CD4-positive, alpha-beta memory T cell (primary cell): ENCODE data around the gene TTC7B. TPM values are rescaled to one million over a fixed set of nuclear protein-coding genes. Genes with fewer than 3 reads are reported as not detected.

Experiments
- CTCF ChIA-PET: fragments of 350-600 bp; sonication (Branson Sonifier 250); formaldehyde crosslinking; loops from one replicate; lab custom pipeline; 2021; ENCODE audit warnings: inconsistent platforms; ENCODE audit not compliant: partially characterized antibody; lab: Charles Lee
- POLR2A ChIA-PET: fragments of 350-600 bp; sonication (Branson Sonifier 250); formaldehyde crosslinking; loops from one replicate; lab custom pipeline; 2021; ENCODE audit not compliant: partially characterized antibody; lab: Charles Lee
- DNase-seq, 5 donors: peaks; one replicate each; pipeline versions ENCODE4 v3.0.0 to v3.0.0-alpha.2; 2020 to 2022; ENCODE audit warnings: mixed read lengths in 1 of 5
- H3K27ac ChIP-seq: one replicate; pipeline ENCODE4 v1.7.0; 2013; ENCODE audit warnings: low read depth, low read length
- H3K27me3 ChIP-seq: 2 replicates; pipeline ENCODE4 v1.7.0; 2013; ENCODE audit warnings: mild to moderate bottlenecking, low read length, moderate library complexity; ENCODE audit not compliant: insufficient read depth
- H3K36me3 ChIP-seq: 2 replicates; pipeline ENCODE4 v1.7.0; 2013; ENCODE audit warnings: mild to moderate bottlenecking, low read length, moderate library complexity; ENCODE audit not compliant: insufficient read depth
- H3K4me1 ChIP-seq: 2 replicates; pipeline ENCODE4 v1.7.0; 2013; ENCODE audit warnings: mild to moderate bottlenecking, low read length, moderate library complexity; ENCODE audit not compliant: insufficient read depth
- H3K4me3 ChIP-seq, 2 donors: one replicate each; pipeline ENCODE4 v1.7.0; 2013; ENCODE audit warnings: low read length in 2 of 2, mild to moderate bottlenecking in 1 of 2
- H3K9me3 ChIP-seq, 2 donors: one replicate each; pipeline ENCODE4 v1.7.0; 2013; ENCODE audit warnings: low read length in 2 of 2, control low read depth in 1 of 2; ENCODE audit not compliant: control insufficient read depth in 1 of 2
- H3K27ac Mint-ChIP-seq, 7 donors: one replicate each; pipeline ENCODE4 v1.8.0; 2020 to 2021; ENCODE audit warnings: mixed read lengths in 7 of 7, mild to moderate bottlenecking in 6 of 7, inconsistent platforms in 3 of 7, moderate library complexity in 3 of 7
- H3K27me3 Mint-ChIP-seq, 2 donors: one replicate each; pipeline ENCODE4 v1.8.0; 2020 to 2021; ENCODE audit warnings: mixed read lengths in 2 of 2
- H3K36me3 Mint-ChIP-seq, 2 donors: one replicate each; pipeline ENCODE4 v1.8.0; 2020 to 2021; ENCODE audit warnings: mixed read lengths in 2 of 2, inconsistent platforms in 1 of 2, mild to moderate bottlenecking in 1 of 2
- H3K4me1 Mint-ChIP-seq, 4 donors: one replicate each; pipeline ENCODE4 v1.8.0; 2020 to 2021; ENCODE audit warnings: mixed read lengths in 4 of 4, mild to moderate bottlenecking in 1 of 4
- H3K4me3 Mint-ChIP-seq, 8 donors: one replicate each; pipeline ENCODE4 v1.8.0; 2020 to 2021; ENCODE audit warnings: mixed read lengths in 8 of 8, mild to moderate bottlenecking in 7 of 8, moderate library complexity in 6 of 8, inconsistent platforms in 3 of 8
- H3K9me3 Mint-ChIP-seq, 8 donors: one replicate each; pipeline ENCODE4 v1.8.0; 2020 to 2021; ENCODE audit warnings: mixed read lengths in 8 of 8, mild to moderate bottlenecking in 5 of 8, inconsistent platforms in 3 of 8, moderate library complexity in 1 of 8
- intact Hi-C: fragments of 100-400 bp; cut with micrococcal nuclease; formaldehyde crosslinking; loops from one replicate; pipeline ENCODE4 v1.15.1; 2023
- polyA plus RNA-seq, 2 donors: library from polyadenylated mRNA; unstranded; fragments of 300-500 nt; fragmentation: Illumina TruSeq; gene quantifications; one replicate each; pipeline ENCODE4 v1.2.3, GENCODE V29; 2021
- total RNA-seq, 2 experiments: library from RNA; stranded (reverse); gene quantifications; one replicate each; pipeline ENCODE4 v1.2.3, GENCODE V29; 2021

The TTC7B gene
- total and polyA plus RNA-seq, 4 experiments from 2014 or later, result 0.30 to 1.9 (median 1.5) TPM; not detected in 1

DNA sequence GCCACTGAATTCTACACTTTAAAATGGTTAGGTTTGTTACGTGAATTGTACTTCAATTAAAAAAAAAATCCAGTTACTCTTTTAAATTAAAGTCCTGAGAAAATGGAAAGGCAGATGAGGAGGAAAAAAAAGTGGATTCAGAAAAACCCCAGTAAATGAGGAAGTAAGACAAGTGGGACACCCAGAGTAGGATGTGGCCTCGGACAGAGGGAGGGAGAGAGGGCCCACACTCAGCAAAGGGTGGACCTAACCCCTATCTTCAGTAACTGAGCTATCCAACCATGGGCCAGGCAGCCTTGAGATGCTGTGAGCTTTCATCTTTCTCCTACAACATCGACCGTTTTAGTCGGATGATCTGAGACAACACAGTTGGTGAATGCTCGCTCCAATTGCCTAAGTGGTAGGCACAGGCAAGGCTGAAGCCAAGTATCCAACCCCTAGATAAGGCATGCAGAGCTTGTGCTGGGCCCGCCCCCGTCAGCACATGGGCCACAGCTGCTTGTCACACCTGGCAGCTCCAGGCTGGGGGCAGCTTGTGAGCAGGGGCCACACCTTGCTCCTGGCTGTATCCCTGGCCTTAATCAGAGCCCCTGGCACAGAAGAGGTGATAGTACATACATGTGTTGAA lies 142.1 kb downstream of the TTC7B start:
- Mint-ChIP-seq H3K4me3 (no peak overlapping the region), H3K4me1 (peaks cover 11 to 18% (median 14%) of the 10 kb centered on the region in 4 donors), H3K27ac (no peak overlapping the region), H3K36me3 (no peaks in the 10 kb centered on the region), H3K9me3 (peaks cover 0 to 8% (median 4%) of the 10 kb centered on the region in 8 donors), H3K27me3 (no peaks in the 10 kb centered on the region)
- no peaks in the 10 kb centered on the region for H3K36me3 ChIP-seq
- H3K27ac ChIP-seq, result no peak overlapping the region
- ChIA-PET CTCF (no interaction called here), POLR2A (no interaction called here)
- no peaks in the 10 kb centered on the region for H3K9me3 ChIP-seq
- no peak for DNase-seq
- H3K27me3 ChIP-seq, result no peaks in the 10 kb centered on the region
- H3K4me1 ChIP-seq, result peaks cover 12% of the 10 kb centered on the region
- intact Hi-C loops, result no loop called here
- H3K4me3 ChIP-seq, result no peak overlapping the region

DNA sequence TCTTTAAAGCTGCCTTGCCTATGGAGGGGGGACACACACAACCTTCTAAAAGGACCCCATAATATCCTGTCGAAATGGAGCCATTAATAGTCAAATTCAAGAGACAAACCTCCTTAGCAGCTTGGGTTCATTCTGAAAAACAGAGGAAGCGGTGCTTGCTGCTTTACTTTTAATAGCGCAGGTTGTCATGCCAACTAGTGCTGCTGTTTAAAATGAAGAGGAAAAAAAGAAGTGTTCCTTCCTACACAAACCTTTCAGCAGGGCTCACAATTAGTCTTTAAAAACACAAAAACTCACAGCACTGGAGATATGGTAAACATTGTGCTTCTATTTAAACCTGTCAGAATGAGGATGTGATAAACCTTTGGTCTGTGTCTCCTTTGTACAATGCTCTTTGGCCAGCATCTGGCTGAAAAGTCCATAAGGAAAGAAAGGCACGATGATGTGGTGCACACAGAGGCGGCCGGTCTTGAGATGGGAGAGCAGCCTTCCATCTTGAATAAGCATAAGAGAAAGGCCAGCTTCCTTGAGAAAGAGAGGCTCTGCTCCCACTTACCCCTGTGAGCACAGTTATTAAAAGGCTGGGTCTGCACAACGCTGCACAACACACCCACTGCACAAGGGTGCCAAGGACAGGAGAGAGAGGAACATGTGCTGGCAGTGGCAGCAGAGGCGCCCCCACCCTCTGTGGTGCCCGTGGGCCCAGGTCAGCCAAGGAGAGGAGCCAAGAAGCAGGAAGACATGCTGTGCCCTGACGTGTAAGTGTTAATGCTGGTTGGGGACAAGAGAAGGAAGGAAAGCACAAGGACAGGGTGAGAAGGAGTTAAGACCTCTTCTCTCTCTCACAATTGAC lies 144.6 kb downstream of the TTC7B start:
- Histone ChIP-seq H3K36me3 (no peaks in the 10 kb centered on the region), H3K27me3 (no peaks in the 10 kb centered on the region), H3K9me3 (no peaks in the 10 kb centered on the region), H3K4me1 (no peaks in the 10 kb centered on the region), H3K27ac (no peak overlapping the region), H3K4me3 (no peak overlapping the region)
- no peak overlapping the region for H3K27ac Mint-ChIP-seq
- H3K27me3 Mint-ChIP-seq, result no peaks in the 10 kb centered on the region
- H3K4me1 Mint-ChIP-seq, result no peaks in the 10 kb centered on the region
- ChIA-PET CTCF (no interaction called here), POLR2A (no interaction called here)
- H3K9me3 Mint-ChIP-seq, result peaks cover 0 to 15% (median 4%) of the 10 kb centered on the region in 8 donors
- intact Hi-C loops, result no loop called here
- H3K36me3 Mint-ChIP-seq, result no peaks in the 10 kb centered on the region
- H3K4me3 Mint-ChIP-seq, result no peak overlapping the region
- no peak for DNase-seq

DNA sequence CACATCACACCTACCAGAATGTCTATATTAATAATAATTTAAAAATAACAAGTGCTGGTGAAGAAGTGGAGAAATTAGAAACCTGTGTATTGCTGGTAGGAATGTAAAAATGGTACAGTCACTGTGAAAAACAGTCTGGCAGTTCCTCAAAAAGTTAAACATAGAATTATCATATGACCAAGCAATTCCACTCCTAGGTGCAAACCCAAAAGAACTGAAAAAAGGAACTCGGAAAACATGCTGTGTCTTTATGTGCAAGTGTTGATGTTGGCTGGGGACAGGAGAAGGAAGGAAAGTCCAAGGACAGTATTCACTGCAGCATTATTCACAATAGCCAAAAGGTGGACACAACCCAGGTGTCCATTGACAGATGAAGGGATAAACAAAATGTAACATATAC lies 146.5 kb downstream of the TTC7B start:
- Mint-ChIP-seq H3K36me3 (no peaks in the 10 kb centered on the region), H3K27me3 (peaks cover 0 to 1% of the 10 kb centered on the region in 2 donors), H3K4me3 (no peak overlapping the region), H3K27ac (no peak overlapping the region), H3K4me1 (no peaks in the 10 kb centered on the region), H3K9me3 (peaks cover 0 to 15% (median 4%) of the 10 kb centered on the region in 8 donors)
- intact Hi-C loops, result no loop called here
- Histone ChIP-seq H3K27ac (no peak overlapping the region), H3K27me3 (no peaks in the 10 kb centered on the region), H3K4me1 (no peaks in the 10 kb centered on the region), H3K4me3 (no peak overlapping the region), H3K9me3 (no peaks in the 10 kb centered on the region), H3K36me3 (no peaks in the 10 kb centered on the region)
- no peak for DNase-seq
- ChIA-PET CTCF (no interaction called here), POLR2A (no interaction called here)

DNA sequence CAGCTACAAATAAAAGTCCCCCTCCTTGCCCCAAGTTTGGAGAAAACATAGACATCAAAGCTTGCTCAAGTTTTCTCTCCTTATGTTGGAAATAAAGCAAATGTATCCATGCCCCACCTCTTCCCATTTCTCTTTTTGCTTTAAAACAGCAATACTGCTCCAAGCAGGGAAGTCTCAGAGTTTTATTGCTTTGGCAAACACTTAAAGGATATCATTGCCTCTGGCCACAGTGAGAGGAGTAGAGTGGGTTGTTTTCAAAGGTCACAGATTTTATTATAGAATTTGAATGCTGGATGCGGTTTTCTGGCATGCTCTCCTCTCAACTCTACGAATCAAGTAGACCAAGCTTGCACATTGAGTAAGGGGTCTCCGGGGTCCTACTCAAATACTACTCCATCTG lies 149.7 kb downstream of the TTC7B start:
- Histone ChIP-seq H3K36me3 (no peaks in the 10 kb centered on the region), H3K27ac (no peak overlapping the region), H3K9me3 (no peaks in the 10 kb centered on the region), H3K4me3 (no peak overlapping the region), H3K27me3 (no peaks in the 10 kb centered on the region), H3K4me1 (no peaks in the 10 kb centered on the region)
- H3K36me3 Mint-ChIP-seq, result no peaks in the 10 kb centered on the region
- ChIA-PET CTCF (no interaction called here), POLR2A (no interaction called here)
- intact Hi-C loops, result no loop called here
- peaks cover 0 to 1% of the 10 kb centered on the region in 2 donors for H3K27me3 Mint-ChIP-seq
- peaks cover 0 to 15% (median 4%) of the 10 kb centered on the region in 8 donors for H3K9me3 Mint-ChIP-seq
- H3K4me1 Mint-ChIP-seq, result no peaks in the 10 kb centered on the region
- no peak overlapping the region for H3K27ac Mint-ChIP-seq
- no peak for DNase-seq
- H3K4me3 Mint-ChIP-seq, result no peak overlapping the region

DNA sequence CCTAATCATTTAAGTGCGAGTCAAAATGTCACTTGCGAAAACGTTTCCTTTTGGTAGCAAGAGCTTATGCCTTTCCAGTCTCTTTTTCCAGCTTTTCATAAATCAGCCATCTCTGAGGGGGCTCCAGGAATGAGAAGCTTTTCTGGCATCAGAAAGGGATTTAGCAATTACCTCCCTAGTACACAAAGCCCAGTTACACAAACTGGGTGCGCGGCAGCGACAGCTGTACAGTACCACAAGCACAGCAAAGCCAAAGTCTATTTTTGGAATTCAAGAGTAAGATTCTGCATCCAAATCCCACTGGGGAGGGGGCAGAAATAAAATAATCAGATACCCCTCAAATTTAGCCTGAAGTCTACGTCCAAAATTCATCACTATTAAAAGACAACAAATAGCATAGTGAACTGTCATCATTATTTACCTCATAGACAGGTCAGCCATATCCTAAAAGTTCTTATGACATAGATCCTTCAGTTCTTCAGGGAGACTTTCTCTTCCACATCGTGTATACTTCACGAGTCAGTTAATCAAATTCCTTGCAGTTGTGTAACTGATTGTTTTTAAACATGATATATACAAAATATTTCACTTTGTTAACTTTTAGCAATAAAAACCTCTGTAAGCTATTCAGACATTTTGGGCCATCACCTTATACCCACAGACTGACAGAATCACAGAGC lies 150.8 kb downstream of the TTC7B start:
- POLR2A ChIA-PET, result no interaction called here
- H3K4me1 Mint-ChIP-seq, result peaks cover 0 to 4% (median 0%) of the 10 kb centered on the region in 4 donors
- CTCF ChIA-PET, result no interaction called here
- H3K4me1 ChIP-seq, result no peaks in the 10 kb centered on the region
- H3K4me3 ChIP-seq, result no peak overlapping the region
- peaks cover 0 to 15% (median 4%) of the 10 kb centered on the region in 8 donors for H3K9me3 Mint-ChIP-seq
- no peak overlapping the region for H3K27ac Mint-ChIP-seq
- peaks cover 0 to 1% of the 10 kb centered on the region in 2 donors for H3K27me3 Mint-ChIP-seq
- H3K27ac ChIP-seq, result no peak overlapping the region
- no peak overlapping the region for H3K4me3 Mint-ChIP-seq
- intact Hi-C loops, result no loop called here
- no peaks in the 10 kb centered on the region for H3K9me3 ChIP-seq
- no peaks in the 10 kb centered on the region for H3K36me3 Mint-ChIP-seq
- no peaks in the 10 kb centered on the region for H3K27me3 ChIP-seq
- no peak for DNase-seq
- H3K36me3 ChIP-seq, result no peaks in the 10 kb centered on the region

DNA sequence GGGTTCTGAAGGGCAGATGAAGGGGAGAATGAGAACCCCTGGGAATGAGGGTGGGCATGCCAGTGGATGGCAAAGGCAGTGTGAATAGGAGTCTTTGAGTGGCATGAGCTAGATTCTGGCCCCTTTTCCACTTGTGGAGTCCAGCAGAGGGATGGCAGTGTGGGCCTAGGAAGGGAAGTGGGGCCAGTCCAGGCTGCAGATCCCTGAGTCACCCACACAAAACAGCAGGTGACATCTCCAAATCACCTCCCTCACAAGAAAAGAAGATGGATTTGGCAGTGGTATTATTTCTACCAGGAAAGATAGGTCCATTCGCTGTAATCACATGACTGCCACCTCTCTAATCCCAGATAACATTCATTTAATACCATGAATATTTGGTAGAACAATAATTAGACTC lies 151.3 kb downstream of the TTC7B start:
- POLR2A ChIA-PET, result no interaction called here
- H3K27ac Mint-ChIP-seq, result no peak overlapping the region
- intact Hi-C loops, result no loop called here
- no peaks in the 10 kb centered on the region for H3K27me3 ChIP-seq
- H3K27me3 Mint-ChIP-seq, result peaks cover 0 to 1% of the 10 kb centered on the region in 2 donors
- H3K4me1 ChIP-seq, result no peaks in the 10 kb centered on the region
- no peak overlapping the region for H3K27ac ChIP-seq
- CTCF ChIA-PET, result no interaction called here
- no peaks in the 10 kb centered on the region for H3K36me3 Mint-ChIP-seq
- no peak overlapping the region for H3K4me3 ChIP-seq
- H3K4me3 Mint-ChIP-seq, result no peak overlapping the region
- peaks cover 0 to 4% (median 0%) of the 10 kb centered on the region in 4 donors for H3K4me1 Mint-ChIP-seq
- H3K9me3 Mint-ChIP-seq, result peaks cover 0 to 12% (median 3%) of the 10 kb centered on the region in 8 donors
- no peak for DNase-seq
- H3K9me3 ChIP-seq, result no peaks in the 10 kb centered on the region
- no peaks in the 10 kb centered on the region for H3K36me3 ChIP-seq

DNA sequence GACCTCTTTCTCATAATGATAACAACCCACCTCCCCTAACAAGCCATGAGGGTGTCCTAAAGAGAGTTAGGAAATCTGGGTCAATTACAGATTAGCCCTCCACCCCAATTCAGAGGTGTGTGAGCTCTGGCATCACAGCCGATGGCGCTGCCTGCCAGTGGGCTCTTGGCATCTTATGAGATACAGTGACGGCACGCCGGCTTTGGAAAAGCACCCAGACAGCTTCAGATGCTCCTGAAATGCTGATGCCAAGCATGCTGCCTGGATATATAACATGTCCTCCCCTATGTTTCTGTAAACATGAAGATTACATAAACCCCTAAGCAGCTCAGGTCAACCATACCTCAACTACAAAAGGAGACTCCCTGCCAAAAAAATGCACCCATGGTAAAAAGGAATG lies 152.6 kb downstream of the TTC7B start:
- Mint-ChIP-seq H3K4me1 (peaks cover 0 to 4% (median 1%) of the 10 kb centered on the region in 4 donors), H3K27me3 (peaks cover 0 to 1% of the 10 kb centered on the region in 2 donors), H3K9me3 (peaks cover 0 to 2% (median 0%) of the 10 kb centered on the region in 8 donors), H3K36me3 (no peaks in the 10 kb centered on the region), H3K4me3 (no peak overlapping the region), H3K27ac (no peak overlapping the region)
- Histone ChIP-seq H3K27ac (no peak overlapping the region), H3K4me1 (peaks cover 4% of the 10 kb centered on the region), H3K4me3 (no peak overlapping the region), H3K9me3 (no peaks in the 10 kb centered on the region), H3K27me3 (no peaks in the 10 kb centered on the region), H3K36me3 (no peaks in the 10 kb centered on the region)
- no peak for DNase-seq
- ChIA-PET POLR2A (no interaction called here), CTCF (no interaction called here)
- intact Hi-C loops, result no loop called here
